OCI-M2 (cell line): ENCODE results near the gene SMDT1.
"Not testable (repeated sequence)": the region's sequence is repeated elsewhere in the genome, so short reads cannot be mapped to it uniquely, and the experiment has no call there.

Experiments used
- DNase-seq: peaks from one replicate; lab custom pipeline; 2025; ENCODE audit not compliant: unreplicated experiment; lab: John Stamatoyannopoulos, UW

The SMDT1 gene

DNA sequence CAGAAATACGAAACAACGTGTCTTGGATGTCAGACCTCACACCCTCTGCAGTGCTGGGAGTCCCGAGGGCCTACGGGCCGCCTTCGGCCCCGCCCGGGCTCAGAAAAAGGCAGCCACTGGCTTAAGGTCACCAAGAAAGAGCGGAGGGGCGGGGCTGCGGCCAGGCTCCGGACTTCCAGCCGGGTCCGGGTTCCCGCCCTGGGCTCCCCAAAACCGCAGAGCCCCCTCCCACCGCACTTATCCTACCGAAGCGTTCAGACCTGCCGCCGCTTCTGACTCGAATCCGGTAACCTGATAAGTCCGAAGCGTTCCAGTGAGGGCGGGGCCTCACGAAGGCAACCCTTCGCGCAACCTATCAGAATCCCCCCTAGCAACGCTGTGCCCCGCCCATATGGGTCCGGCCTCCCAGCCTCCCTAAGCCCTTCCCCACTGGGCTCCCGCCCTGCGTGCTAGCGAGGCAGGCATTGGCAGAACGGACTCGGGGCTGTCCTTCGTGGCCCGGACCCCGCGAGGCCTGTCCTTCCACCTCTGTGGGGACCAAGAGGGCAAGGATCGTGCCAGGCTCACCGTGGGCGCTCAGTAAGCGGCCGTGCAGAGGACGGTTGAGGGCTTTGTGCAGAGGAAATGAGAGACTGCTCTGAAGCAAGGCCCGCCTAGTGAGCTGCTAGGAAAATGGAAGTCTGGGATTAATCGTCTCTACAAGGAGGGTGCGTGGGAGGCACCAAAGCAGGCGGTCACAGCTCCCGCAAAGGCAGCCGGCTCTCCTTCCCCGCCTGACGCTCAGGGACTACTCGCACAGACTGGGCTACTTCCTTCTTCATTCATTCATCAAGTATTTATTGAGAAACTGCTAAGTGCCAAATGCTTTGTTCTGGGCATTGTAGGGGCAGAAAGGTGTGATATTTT, 8.7 kb upstream of the SMDT1 start, which contains the start of gene NAGA:
Gene NAGA, minus strand, starts transcription at position 296 of the 906 bp plus-strand sequence. CDS start 515 bp downstream, outside the sequence.
- DNase-seq, result peak; percentile 54

DNA sequence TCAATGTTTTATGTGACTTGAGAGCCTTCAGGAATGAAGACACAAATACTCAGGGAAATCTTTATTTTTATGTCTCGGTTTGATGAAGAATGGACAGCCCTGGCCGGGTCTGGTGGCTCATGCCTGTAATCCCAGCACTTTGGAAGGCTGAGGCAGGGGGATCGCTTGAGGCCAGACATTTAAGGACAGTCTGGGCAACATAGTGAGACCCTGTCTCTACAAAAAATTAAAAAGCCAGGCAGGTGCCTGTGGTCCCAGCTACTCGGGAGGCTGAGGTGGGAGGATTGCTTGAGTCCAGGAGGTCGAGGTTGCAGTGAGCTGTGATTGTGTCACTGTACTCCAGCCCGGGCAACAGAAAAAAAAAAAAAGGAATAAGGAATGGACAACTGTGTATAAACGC, 8.0 kb upstream of the SMDT1 start:
- not testable (repeated sequence) for DNase-seq

DNA sequence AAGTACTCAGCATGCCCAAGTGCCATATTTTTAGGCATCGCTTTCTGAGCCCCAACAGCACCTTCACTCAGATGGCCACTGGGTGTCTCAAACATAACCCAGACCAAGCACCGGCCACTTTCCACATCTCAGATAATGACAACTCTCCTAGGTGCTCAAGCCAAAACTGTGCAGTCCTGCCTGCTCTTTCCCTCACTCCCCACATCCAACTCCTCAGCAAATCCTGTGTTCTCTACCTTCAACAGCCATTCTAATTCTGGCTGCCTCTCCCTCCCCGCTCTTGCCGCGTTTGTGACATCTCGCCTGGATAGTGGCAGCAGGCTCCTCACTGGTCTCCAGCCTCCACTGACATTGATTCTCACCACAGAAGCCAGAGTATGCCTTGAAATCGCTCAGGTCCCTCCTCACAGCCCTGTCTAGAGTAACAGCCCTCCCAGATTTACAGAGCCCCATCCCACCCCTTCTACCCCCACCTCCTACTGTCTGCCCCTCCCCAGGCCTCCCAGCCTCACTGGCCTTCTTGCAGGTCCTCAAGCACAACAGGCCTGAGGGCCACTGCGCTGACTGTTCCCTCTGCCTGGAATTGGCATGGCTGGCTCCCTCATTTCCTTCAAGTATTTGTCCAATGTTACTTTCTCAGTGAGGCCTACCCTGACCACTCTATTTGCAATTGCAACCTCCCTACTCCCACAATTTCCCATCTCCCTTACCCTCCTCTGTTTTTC, 6.7 kb upstream of the SMDT1 start:
- DNase-seq, result no peak

DNA sequence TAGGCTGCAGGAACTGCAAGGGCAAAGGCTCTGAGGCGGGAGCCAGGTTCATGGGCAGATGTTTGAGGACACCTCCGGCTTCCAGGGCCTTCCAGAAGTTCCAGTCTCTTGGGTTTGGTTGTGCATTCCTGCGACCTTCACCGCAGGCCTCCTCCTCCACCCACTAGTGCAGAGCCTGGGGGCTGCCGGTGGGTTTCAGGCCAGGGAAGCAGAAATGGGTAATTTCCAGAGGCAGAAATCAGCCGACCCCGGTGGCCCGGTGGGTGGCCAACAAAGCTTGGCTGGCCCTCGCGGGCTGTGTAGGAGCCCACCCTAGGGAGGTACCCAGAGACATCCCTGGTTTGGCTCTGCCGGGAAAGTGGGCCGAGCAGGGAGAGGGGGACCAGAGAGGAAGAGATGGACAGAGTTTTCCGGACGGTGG, 5.9 kb upstream of the SMDT1 start:
- DNase-seq, result no peak

DNA sequence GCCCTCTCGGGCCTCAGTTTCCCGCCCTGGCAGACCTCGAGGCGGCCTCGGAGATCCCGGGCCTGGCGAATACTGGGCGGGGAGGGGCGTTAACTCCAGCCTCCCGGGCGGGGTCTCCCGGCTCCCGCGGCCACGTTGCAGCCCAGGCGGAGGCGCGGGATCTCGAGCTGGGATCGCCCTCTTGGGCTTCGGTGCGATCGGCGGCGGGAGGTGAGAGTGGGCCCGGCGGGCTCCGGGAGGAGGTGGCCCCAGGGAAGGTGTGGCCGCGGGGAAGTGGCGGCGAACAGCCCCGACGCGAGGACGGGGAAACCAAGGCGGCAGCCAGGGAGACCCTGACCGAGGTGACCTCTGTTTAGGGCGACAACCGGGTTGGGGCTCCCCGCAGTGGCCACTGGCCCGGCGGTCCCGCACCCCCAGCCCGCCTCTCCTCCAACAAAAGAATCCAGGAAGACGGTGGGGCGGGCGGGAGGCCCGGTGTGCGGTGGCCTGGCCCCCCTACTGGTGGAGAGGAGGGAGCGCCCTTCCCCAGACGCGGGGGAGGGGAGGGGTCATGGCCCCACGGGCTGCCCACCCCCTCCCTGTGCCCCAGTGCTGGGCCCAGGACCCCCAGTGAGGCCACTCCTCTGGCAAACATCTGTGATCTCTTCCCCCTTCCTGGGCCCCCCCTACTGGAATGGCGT, 5.2 kb upstream of the SMDT1 start, which contains the start of gene PHETA2:
Gene PHETA2, plus strand, starts transcription at position 117 of the 680 bp plus-strand sequence. CDS start 3,046 bp downstream, outside the sequence.
- DNase-seq, result no peak

DNA sequence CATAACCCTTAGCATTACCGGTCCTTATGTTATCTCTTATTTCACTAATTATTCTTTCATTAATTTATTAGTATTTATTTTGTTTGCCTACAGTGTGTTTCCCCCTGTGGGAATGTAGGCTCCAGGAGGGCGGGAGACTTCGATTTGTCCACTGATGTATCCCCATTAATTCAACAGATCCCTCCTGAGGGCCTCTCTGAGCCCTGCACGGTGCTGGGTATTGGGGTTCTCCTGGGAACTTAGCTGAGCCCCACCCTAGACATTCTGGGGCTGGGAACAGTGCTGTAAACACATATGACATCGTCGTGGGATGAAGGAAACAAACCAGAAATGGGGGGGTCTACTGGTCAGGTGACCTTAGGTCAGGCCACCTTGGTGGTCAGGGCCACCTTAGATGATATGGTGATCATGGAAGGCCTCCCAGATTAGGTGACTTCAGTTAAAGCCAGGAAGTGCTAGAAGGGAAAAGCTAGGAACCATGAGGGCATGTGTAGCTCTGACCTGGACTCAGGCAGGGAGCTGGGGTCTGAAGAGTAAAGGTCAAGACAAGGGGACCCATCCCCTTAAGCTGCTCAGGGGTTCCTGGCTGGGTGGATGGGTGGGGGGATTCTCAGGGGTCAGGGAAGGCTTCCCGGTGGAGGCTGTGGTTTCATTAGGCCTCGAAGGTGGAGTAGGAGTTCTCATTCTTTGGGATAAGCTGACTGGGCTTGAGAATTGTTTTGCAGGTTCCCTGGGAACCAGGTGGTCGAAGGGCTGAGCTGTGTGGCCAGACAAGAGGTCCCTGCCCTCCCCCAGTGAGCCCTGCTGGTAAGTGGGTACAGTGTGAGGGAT, 4.4 kb upstream of the SMDT1 start:
- DNase-seq, result no peak

DNA sequence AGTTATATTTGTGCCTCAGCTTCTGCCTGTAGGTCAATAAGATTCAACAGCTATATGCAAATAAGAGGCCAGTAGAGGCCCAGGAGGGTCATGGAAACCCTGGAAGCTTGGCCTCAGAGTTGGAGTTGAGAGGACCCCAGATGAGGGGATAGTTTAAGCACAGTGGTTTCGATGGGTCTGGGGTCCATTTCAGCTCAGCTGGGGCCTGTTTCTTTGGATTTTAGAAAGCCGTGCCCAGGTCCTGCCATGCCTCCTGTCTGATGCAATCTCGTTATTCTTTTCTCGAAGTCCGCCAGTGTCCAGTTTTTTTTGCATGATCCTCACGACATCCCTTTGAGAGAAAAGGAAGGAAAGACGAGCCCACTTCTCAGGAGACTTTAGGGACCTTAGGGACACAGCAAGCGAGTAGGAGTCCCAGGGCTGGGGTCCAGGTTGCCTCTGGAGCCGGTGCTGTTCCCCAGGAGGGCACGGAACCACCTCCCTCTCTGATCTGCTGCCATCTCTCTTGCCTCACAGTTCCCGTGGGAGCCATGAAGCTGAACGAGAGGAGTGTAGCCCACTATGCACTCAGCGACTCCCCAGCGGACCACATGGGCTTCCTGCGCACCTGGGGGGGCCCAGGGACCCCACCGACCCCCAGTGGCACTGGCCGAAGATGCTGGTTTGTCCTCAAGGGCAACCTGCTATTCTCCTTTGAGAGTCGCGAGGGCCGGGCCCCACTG, 2.6 kb upstream of the SMDT1 start:
- no peak for DNase-seq

DNA sequence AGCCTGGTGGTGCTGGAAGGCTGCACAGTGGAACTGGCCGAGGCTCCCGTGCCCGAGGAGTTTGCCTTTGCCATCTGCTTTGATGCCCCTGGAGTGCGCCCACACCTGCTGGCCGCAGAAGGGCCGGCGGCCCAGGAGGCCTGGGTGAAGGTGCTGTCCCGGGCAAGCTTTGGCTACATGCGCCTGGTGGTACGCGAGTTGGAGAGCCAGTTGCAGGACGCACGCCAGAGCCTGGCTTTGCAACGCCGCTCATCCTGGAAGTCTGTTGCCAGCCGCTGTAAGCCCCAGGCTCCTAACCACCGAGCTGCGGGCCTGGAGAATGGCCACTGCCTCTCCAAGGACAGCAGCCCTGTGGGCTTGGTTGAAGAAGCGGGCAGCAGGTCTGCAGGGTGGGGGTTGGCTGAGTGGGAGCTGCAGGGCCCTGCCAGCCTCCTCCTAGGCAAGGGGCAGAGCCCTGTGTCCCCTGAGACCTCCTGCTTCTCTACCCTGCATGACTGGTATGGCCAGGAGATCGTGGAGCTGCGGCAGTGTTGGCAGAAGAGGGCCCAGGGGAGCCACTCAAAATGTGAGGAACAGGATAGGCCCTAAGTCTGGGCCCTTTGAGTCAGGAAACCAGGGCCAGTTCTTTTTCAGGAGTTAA, 1.9 kb upstream of the SMDT1 start:
- no peak for DNase-seq

DNA sequence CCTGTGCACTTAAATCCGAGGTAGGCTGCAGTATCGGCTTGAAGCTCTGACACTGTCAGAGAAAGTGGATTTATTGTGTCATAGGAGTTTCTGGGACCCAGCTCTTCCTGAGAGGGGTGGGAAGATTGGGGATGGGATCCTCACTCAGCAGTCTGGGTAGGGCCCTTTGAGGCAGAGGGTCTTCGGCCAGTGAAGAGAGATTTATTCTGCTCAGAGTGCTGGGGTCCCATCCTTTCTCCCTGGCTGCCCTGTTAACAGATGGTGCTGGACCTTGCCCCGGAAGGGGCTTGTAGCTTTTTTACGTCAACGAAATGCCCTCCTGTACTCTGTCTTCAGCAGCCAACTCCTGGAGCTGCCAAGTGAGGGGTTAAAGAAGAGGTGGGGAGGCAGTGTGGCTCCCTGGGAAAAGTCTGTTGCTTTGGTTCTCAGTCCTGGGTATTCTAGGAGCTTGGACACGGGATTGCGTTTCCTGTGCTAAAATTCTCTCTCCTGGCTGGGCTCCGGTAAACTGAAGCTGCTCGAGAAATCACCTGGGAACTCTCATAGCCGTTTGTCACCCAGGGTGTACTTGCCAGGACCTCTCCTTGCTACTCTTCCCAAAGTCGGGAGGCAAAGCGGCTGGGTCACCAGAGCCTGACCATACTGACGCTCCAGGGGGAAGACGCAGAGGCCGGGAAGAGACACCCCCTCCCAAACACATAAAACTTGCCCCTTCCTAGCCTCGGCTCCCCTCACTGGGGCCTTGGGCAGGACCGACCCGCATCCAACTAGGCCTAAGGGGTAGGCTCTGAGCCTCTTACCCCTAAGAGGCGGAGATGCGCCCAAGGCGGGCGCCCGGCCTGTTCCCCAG, 806 bp upstream of the SMDT1 start:
- no peak for DNase-seq

DNA sequence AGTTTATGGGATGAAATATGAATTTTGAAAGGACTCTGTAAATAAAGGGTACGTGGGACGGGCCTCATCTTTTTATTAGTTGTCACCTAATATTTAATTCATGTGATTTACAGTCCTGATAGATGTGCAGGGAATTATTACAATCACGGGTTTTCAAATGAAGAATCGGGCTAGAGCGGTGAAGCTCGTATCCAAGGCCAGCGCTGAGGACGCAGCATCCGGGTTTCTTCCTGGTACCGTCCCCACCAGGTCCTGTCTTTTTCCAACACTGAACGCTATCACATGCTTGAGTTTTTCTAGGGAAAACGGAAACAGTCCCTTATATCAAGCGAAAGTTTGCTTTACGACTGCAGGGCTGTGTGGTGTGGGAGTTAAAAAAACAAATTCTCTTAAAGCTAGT, 787 bp downstream of the SMDT1 start:
- DNase-seq, result no peak

DNA sequence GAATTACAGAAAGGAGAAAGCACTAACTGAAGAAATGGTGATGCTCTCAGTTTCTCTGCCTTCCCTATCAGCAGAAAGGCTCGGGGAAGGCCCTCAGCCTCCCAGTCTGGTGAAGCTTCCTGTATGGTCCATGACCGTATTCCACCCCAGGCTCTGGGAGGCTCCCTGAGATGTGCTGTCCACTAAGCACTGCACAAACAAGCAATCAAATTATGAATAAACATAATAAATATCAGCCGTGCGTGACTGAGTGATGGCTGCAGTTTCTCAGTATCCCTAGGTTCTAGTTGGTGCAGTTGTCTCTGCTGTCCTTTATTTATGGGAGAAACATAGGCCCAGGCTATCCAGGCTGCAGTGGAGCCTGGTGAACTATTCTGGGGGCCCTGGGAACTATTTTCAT, 3.6 kb downstream of the SMDT1 start:
- DNase-seq, result no peak

DNA sequence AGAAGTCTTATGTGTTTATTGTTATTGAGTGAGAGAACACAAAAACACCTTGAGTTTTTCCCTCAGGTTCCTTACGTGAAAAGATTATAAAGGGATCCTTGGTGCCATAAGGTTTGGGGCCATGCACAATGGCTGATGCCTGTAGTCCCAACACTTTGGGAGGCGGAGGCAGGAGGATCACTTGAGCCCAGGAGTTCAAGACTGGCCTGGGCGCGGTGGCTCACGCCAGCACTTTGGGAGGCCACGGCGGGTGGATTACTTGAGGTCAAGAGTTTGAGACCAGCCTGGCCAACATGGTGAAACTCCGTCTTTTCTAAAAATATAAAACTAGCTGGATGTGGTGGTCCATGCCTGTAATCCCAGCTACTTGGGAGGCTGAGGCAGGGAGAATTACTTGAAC, 5.4 kb downstream of the SMDT1 start:
- no peak for DNase-seq

DNA sequence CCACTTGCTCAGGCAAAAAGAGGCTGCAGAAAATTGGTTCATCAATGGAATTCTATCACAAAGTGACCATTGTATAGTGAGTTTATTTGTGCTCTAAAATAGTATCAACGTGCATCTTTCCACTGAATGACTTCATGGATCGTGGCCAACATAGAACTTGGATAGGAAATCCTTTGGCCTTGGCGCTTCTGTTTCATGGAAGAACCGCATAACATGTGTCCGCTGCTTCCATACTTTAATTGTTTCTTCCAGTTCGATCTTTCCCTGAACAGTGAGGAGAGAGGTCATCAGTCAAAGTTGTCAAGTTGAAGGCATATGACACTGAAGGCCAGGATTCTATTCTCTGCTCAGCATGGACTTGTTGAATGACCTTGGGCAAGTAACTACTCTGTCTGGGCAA, 6.6 kb downstream of the SMDT1 start:
- DNase-seq, result no peak

DNA sequence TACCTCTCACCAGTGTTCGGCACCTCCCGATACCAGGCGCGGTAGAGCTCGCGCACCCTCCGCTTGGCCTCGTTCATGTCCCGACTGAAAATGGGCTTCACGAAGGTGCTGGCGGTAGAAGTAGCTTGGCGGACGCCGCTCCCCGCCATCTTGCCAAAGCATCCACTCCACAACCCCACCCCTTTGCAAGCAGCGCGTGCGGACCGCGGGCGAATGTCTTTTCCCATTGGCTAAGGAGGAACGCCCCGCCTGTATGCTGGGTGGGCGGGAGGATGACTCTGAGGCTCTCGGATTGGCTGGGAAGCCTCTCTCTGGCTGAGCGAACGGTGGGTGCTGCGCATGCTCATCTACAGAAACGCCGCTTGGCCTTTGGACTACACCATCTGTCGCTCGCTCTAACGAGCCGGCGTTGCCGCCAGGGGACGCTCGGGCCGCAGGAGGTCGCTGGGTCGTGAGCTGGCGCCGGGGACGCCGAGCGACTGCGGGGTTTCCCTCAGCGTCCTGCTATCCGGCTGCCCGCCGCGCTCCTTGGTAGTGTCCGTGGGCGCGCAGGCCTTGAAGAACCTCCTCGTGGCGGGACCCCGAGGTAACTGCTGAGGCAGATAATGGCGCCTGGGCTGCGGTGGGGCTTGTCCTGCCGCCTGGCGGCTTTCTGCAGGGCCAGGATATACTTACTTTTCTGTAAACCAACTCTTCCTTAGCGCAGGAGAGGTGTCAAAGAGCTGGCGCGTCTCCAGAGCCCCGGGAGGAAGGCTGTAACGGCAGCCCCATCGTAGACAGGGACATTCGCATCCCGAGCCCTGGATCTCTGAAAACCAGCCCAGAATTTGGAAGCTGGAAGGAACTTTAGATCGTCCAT, 11.3 kb downstream of the SMDT1 start, which contains the start of gene NDUFA6:
Gene NDUFA6, minus strand, starts transcription at position 177 of the 859 bp plus-strand sequence. Its CDS starts 28 bp downstream, at position 149.
- peak; percentile 89 for DNase-seq

DNA sequence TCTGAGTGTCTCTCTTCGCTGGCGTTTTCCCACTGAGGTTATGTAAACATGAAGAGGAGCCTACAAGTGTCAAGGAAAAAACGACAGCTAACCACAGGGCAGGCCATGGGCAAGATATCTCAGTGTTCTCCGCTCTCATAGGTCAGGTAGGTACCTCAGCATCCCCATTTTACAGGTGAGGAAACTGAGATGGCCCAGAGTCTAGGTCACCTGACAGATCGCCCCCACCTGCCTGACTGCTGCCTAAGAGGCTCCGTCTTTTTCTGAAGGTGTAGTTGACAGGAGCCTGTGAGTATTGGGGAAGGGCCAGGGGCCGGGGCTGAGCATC, 11.9 kb downstream of the SMDT1 start:
- no peak for DNase-seq

DNA sequence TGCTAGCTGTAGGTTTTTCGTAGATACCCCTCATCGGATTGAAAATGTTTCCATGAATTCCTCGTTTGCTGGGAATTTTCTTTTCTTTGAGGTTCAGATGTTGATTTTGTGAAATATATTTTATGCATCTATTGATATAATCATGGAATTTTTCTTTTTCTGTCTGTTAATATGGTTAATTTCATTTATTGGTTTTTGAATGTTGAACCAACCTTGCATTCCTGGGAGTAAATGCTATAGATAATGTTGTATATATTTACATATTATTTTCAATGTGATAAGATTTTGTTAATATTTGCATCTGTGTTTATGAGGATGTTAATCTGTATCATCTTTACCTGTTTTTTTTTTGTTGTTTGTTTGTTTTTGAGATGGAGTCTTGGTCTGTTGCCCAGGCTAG, 21.7 kb downstream of the SMDT1 start:
- no peak for DNase-seq

DNA sequence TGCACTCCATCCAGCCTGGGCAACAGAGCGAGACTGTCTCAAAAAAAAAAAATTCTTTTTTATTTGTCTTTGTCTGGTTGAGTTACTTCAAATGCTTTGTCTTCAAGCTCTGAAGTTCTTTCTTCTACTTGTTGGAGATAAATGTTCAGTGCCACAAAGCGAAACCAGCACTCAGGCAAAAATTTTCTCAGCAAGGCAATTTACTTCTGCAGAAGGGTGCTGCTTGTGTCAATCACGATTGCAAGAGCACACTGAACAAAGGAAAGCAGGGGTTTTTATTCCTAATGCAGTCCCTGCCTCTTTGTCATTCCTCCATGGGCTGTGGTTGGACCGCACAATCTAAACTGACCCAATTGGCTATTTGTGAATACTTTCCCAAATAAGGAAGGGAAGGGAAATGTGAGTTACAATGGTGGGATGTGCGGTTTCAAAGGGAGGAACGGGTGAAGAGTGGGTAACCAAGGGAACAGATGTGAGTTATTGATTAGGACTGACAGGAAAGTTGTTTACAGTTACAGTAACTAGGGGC, 24.9 kb downstream of the SMDT1 start:
- not testable (repeated sequence) for DNase-seq
